ENCODE results near the gene KCNMA1.

Gene KCNMA1

DNA sequence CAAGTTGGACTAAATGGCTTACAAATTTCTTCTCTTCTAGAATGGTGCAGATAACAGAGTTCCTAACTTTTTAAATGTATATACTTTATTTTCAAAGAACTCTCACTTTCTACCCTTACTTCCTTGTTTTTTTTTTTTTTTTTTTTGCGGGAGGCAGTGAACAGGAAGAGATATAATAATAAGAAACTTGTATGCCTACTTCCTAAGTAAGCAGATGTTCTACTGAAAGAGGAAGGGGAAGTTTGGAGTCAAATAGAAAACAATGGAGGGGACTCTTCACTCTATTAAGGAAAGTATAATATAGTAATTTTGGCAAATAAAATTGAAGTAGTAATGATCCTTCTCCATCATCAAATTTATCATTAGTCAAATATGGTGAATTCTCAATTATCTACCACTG lies 754.0 kb downstream of the KCNMA1 start:
- TF ChIP-seq, protein P1, sequence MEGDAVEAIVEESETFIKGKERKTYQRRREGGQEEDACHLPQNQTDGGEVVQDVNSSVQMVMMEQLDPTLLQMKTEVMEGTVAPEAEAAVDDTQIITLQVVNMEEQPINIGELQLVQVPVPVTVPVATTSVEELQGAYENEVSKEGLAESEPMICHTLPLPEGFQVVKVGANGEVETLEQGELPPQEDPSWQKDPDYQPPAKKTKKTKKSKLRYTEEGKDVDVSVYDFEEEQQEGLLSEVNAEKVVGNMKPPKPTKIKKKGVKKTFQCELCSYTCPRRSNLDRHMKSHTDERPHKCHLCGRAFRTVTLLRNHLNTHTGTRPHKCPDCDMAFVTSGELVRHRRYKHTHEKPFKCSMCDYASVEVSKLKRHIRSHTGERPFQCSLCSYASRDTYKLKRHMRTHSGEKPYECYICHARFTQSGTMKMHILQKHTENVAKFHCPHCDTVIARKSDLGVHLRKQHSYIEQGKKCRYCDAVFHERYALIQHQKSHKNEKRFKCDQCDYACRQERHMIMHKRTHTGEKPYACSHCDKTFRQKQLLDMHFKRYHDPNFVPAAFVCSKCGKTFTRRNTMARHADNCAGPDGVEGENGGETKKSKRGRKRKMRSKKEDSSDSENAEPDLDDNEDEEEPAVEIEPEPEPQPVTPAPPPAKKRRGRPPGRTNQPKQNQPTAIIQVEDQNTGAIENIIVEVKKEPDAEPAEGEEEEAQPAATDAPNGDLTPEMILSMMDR (IDR thresholded peaks at IDR 0.05; ENCODE audit: insufficient read depth, missing control alignments) = no peak
- DNase-seq (ENCODE audit: insufficient read length, low spot score) (no peak), FAIRE-seq (no peak)

DNA sequence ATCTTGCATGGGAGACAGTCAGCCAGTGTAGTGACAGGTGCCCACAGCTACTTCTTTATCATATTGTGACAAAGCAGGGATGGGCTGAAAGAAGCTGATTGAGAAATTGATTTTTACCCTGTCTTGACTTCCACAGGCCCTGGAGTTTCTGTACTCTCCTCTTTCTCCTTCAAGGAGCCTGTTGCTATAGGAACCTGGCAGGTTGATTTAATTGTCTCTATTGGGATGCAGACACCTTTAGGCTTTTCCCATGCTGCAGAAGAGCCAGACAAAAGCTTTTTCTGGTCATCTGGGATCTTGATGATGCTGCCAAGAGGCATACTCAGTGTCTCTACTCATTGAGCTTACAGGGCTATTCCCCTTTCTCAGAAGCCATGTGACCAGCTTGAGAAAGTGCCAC lies 754.8 kb downstream of the KCNMA1 start:
- no peak for FAIRE-seq
- TF ChIP-seq, protein P1 (IDR thresholded peaks at IDR 0.05; ENCODE audit: insufficient read depth, missing control alignments) = no peak
- no peak for DNase-seq (ENCODE audit: insufficient read length, low spot score)

GRCh38 chr10:76882245-76882644 lies 755.4 kb downstream of the KCNMA1 start:
- no peak for DNase-seq (ENCODE audit: insufficient read length, low spot score)
- TF ChIP-seq, protein P1 (IDR thresholded peaks at IDR 0.05; ENCODE audit: insufficient read depth, missing control alignments) = no peak
- FAIRE-seq = no peak

- no peak for DNase-seq (ENCODE audit: insufficient read length, low spot score)
- FAIRE-seq = no peak
- TF ChIP-seq, protein P1 (IDR thresholded peaks at IDR 0.05; ENCODE audit: insufficient read depth, missing control alignments) = no peak
Measured at GRCh38 chr10:76881477-76882220, 756.0 kb downstream of the KCNMA1 start.

- TF ChIP-seq, protein P1 (IDR thresholded peaks at IDR 0.05; ENCODE audit: insufficient read depth, missing control alignments) = no peak
- FAIRE-seq (no peak), DNase-seq (ENCODE audit: insufficient read length, low spot score) (no peak)
Measured at GRCh38 chr10:76880931-76881330, 756.7 kb downstream of the KCNMA1 start.

GRCh38 chr10:76879116-76879913 lies 758.3 kb downstream of the KCNMA1 start:
- FAIRE-seq = no peak
- TF ChIP-seq, protein P1 (IDR thresholded peaks at IDR 0.05; ENCODE audit: insufficient read depth, missing control alignments) = no peak
- DNase-seq (ENCODE audit: insufficient read length, low spot score) = no peak

GRCh38 chr10:76878514-76878913 lies 759.1 kb downstream of the KCNMA1 start:
- DNase-seq (ENCODE audit: insufficient read length, low spot score) = no peak
- TF ChIP-seq, protein P1 (IDR thresholded peaks at IDR 0.05; ENCODE audit: insufficient read depth, missing control alignments) = no peak
- no peak for FAIRE-seq

Measured in D721Med (cell line).